Measurements from ENCODE around the gene PON1. TPM values are rescaled to one million over a fixed set of nuclear protein-coding genes. Genes with fewer than 3 reads are reported as not detected.

PON1 gene
- total and polyA plus RNA-seq, 2 experiments from 2014 or later, result 0.69 to 1.2 TPM

DNA sequence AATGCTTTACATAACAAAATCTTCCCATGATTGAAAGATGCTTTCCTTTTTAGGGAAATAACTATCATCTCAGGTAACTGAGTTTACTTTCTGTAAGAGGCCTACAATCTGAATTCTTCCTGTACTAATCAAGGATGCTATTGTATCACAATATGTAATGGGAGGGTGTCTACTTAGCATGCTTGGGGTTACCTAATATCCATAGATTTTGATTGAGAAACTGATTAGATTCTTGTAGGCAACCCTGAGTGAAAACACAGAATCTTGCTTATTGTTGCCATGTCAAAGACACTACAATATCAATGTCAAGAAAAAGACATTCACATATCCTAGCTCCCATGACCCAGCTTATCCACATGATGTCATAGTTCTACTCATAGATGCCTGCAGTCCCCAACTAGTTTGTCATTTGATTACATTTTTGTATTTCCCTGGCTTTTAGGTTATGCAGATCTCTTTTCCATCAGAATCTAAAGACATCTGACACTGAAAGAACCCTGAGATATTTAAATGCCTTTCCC is 62.4 kb downstream of the PON1 start:
- no peak for ATAC-seq
- no peaks in the 10 kb centered on the region for H3K36me3 ChIP-seq (ENCODE audit: insufficient read depth)
- no peaks in the 10 kb centered on the region for H3K27me3 Mint-ChIP-seq (ENCODE audit: insufficient read depth, low read depth, poor library complexity)
- peaks cover 22% of the 10 kb centered on the region; the same call in 2 of the 3 replicates for H3K4me1 Mint-ChIP-seq
- no peaks in the 10 kb centered on the region for H4K20me1 ChIP-seq (replicated peaks; ENCODE audit: insufficient read depth)
- no peaks in the 10 kb centered on the region for H3F3A ChIP-seq (replicated peaks; ENCODE audit: low read depth)
- H3K36me3 Mint-ChIP-seq (ENCODE audit: low read depth), result no peaks in the 10 kb centered on the region
- no peak overlapping the region for H3K4me3 ChIP-seq
- TF ChIP-seq STAT1 (IDR thresholded peaks at IDR 0.05; ENCODE audit: unreplicated experiment), result no peak
- TF ChIP-seq POLR2AphosphoS5 (IDR thresholded peaks at IDR 0.05; ENCODE audit: low read depth), result no peak
- no peak for TF ChIP-seq CREB1 (CRISPR knock-in tag; IDR thresholded peaks at IDR 0.05; ENCODE audit: low read depth)
- TF ChIP-seq, protein P1, sequence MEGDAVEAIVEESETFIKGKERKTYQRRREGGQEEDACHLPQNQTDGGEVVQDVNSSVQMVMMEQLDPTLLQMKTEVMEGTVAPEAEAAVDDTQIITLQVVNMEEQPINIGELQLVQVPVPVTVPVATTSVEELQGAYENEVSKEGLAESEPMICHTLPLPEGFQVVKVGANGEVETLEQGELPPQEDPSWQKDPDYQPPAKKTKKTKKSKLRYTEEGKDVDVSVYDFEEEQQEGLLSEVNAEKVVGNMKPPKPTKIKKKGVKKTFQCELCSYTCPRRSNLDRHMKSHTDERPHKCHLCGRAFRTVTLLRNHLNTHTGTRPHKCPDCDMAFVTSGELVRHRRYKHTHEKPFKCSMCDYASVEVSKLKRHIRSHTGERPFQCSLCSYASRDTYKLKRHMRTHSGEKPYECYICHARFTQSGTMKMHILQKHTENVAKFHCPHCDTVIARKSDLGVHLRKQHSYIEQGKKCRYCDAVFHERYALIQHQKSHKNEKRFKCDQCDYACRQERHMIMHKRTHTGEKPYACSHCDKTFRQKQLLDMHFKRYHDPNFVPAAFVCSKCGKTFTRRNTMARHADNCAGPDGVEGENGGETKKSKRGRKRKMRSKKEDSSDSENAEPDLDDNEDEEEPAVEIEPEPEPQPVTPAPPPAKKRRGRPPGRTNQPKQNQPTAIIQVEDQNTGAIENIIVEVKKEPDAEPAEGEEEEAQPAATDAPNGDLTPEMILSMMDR (conservative IDR thresholded peaks at IDR 0.05; ENCODE audit: low read depth in 2 of 2), result no peak
- TF ChIP-seq, protein P2, sequence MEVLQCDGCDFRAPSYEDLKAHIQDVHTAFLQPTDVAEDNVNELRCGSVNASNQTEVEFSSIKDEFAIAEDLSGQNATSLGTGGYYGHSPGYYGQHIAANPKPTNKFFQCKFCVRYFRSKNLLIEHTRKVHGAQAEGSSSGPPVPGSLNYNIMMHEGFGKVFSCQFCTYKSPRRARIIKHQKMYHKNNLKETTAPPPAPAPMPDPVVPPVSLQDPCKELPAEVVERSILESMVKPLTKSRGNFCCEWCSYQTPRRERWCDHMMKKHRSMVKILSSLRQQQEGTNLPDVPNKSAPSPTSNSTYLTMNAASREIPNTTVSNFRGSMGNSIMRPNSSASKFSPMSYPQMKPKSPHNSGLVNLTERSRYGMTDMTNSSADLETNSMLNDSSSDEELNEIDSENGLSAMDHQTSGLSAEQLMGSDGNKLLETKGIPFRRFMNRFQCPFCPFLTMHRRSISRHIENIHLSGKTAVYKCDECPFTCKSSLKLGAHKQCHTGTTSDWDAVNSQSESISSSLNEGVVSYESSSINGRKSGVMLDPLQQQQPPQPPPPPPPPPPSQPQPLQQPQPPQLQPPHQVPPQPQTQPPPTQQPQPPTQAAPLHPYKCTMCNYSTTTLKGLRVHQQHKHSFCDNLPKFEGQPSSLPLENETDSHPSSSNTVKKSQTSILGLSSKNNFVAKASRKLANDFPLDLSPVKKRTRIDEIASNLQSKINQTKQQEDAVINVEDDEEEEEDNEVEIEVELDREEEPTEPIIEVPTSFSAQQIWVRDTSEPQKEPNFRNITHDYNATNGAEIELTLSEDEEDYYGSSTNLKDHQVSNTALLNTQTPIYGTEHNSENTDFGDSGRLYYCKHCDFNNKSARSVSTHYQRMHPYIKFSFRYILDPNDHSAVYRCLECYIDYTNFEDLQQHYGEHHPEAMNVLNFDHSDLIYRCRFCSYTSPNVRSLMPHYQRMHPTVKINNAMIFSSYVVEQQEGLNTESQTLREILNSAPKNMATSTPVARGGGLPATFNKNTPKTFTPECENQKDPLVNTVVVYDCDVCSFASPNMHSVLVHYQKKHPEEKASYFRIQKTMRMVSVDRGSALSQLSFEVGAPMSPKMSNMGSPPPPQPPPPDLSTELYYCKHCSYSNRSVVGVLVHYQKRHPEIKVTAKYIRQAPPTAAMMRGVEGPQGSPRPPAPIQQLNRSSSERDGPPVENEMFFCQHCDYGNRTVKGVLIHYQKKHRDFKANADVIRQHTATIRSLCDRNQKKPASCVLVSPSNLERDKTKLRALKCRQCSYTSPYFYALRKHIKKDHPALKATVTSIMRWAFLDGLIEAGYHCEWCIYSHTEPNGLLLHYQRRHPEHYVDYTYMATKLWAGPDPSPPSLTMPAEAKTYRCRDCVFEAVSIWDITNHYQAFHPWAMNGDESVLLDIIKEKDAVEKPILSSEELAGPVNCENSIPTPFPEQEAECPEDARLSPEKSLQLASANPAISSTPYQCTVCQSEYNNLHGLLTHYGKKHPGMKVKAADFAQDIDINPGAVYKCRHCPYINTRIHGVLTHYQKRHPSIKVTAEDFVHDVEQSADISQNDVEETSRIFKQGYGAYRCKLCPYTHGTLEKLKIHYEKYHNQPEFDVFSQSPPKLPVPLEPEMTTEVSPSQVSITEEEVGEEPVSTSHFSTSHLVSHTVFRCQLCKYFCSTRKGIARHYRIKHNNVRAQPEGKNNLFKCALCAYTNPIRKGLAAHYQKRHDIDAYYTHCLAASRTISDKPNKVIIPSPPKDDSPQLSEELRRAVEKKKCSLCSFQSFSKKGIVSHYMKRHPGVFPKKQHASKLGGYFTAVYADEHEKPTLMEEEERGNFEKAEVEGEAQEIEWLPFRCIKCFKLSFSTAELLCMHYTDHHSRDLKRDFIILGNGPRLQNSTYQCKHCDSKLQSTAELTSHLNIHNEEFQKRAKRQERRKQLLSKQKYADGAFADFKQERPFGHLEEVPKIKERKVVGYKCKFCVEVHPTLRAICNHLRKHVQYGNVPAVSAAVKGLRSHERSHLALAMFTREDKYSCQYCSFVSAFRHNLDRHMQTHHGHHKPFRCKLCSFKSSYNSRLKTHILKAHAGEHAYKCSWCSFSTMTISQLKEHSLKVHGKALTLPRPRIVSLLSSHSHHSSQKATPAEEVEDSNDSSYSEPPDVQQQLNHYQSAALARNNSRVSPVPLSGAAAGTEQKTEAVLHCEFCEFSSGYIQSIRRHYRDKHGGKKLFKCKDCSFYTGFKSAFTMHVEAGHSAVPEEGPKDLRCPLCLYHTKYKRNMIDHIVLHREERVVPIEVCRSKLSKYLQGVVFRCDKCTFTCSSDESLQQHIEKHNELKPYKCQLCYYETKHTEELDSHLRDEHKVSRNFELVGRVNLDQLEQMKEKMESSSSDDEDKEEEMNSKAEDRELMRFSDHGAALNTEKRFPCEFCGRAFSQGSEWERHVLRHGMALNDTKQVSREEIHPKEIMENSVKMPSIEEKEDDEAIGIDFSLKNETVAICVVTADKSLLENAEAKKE (CRISPR knock-in tag; IDR thresholded peaks at IDR 0.05), result no peak
- no peak for TF ChIP-seq EZH2phosphoT487 (IDR thresholded peaks at IDR 0.05; ENCODE audit: unreplicated experiment)
- no peak for TF ChIP-seq EZH2 (IDR thresholded peaks at IDR 0.05; ENCODE audit: low read depth, unreplicated experiment)
- TF ChIP-seq, protein P3, sequence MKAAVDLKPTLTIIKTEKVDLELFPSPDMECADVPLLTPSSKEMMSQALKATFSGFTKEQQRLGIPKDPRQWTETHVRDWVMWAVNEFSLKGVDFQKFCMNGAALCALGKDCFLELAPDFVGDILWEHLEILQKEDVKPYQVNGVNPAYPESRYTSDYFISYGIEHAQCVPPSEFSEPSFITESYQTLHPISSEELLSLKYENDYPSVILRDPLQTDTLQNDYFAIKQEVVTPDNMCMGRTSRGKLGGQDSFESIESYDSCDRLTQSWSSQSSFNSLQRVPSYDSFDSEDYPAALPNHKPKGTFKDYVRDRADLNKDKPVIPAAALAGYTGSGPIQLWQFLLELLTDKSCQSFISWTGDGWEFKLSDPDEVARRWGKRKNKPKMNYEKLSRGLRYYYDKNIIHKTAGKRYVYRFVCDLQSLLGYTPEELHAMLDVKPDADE (IDR thresholded peaks at IDR 0.05), result no peak
- TF ChIP-seq, protein P4, sequence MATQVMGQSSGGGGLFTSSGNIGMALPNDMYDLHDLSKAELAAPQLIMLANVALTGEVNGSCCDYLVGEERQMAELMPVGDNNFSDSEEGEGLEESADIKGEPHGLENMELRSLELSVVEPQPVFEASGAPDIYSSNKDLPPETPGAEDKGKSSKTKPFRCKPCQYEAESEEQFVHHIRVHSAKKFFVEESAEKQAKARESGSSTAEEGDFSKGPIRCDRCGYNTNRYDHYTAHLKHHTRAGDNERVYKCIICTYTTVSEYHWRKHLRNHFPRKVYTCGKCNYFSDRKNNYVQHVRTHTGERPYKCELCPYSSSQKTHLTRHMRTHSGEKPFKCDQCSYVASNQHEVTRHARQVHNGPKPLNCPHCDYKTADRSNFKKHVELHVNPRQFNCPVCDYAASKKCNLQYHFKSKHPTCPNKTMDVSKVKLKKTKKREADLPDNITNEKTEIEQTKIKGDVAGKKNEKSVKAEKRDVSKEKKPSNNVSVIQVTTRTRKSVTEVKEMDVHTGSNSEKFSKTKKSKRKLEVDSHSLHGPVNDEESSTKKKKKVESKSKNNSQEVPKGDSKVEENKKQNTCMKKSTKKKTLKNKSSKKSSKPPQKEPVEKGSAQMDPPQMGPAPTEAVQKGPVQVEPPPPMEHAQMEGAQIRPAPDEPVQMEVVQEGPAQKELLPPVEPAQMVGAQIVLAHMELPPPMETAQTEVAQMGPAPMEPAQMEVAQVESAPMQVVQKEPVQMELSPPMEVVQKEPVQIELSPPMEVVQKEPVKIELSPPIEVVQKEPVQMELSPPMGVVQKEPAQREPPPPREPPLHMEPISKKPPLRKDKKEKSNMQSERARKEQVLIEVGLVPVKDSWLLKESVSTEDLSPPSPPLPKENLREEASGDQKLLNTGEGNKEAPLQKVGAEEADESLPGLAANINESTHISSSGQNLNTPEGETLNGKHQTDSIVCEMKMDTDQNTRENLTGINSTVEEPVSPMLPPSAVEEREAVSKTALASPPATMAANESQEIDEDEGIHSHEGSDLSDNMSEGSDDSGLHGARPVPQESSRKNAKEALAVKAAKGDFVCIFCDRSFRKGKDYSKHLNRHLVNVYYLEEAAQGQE (IDR thresholded peaks at IDR 0.05; ENCODE audit: unreplicated experiment), result no peak
- no peak for TF ChIP-seq ZNF331 (CRISPR knock-in tag; IDR thresholded peaks at IDR 0.05; ENCODE audit: low read depth)
- no peak for TF ChIP-seq JUNB (IDR thresholded peaks at IDR 0.05; ENCODE audit: unreplicated experiment)
- TF ChIP-seq NANOG (IDR thresholded peaks at IDR 0.05; ENCODE audit: borderline replicate concordance), result no peak
- TF ChIP-seq ZNF114 (CRISPR knock-in tag; IDR thresholded peaks at IDR 0.05), result no peak
- H3K4me1 ChIP-seq (ENCODE audit: insufficient read depth), result peaks cover 7% of the 10 kb centered on the region; the same call in 1 of the 2 replicates
- no peaks in the 10 kb centered on the region for H3K9me2 ChIP-seq (ENCODE audit: insufficient read depth)
- no peak overlapping the region for H3K4me2 ChIP-seq
- H3K27me3 ChIP-seq (ENCODE audit: insufficient read depth), result no peaks in the 10 kb centered on the region
- DNase-seq (ENCODE audit: low spot score), result no peak
- H3K27ac Mint-ChIP-seq, result no peak overlapping the region
- no peak overlapping the region for H2AFZ ChIP-seq
- H3K4me3 Mint-ChIP-seq, result no peak overlapping the region
- no peaks in the 10 kb centered on the region for H3K79me2 ChIP-seq (replicated peaks; ENCODE audit: insufficient read depth)
- H3K27ac ChIP-seq (ENCODE audit: low read depth), result no peak overlapping the region
- H3K9me3 Mint-ChIP-seq, result no peaks in the 10 kb centered on the region
